Epidermal melanocyte (primary cell): ENCODE results near the gene INSR.
"Not testable (repeated sequence)": the region's sequence is repeated elsewhere in the genome, so short reads cannot be mapped to it uniquely, and the experiment has no call there.

Experiments
- DNase-seq: peaks from one replicate; pipeline ENCODE4 v3.0.0; 2011; ENCODE audit warnings: low spot score; ENCODE audit not compliant: insufficient read length

INSR gene

GRCh38 chr19:7293762-7294557 is at the start of gene INSR:
Gene INSR, minus strand, starts transcription at chr19:7294414. Its CDS starts 523 bp downstream, at chr19:7293891.
- peak; percentile 99 for DNase-seq

- no peak for DNase-seq
Measured at GRCh38 chr19:7342143-7342542, 47.9 kb upstream of the INSR start.

GRCh38 chr19:7340959-7341837 is 47.0 kb upstream of the INSR start:
- DNase-seq, result no peak

- no peak for DNase-seq
Measured at GRCh38 chr19:7337380-7338194, 43.4 kb upstream of the INSR start.

GRCh38 chr19:7336321-7336973 is 42.2 kb upstream of the INSR start:
- no peak for DNase-seq

- DNase-seq, result no peak
Measured at GRCh38 chr19:7333198-7334118, 39.2 kb upstream of the INSR start.

GRCh38 chr19:7331446-7331845 is 37.2 kb upstream of the INSR start:
- DNase-seq, result no peak

GRCh38 chr19:7328647-7329046 is 34.4 kb upstream of the INSR start:
- DNase-seq, result no peak

GRCh38 chr19:7327802-7328201 is 33.6 kb upstream of the INSR start:
- DNase-seq, result no peak

- DNase-seq, result no peak
Measured at GRCh38 chr19:7326105-7326877, 32.1 kb upstream of the INSR start.

GRCh38 chr19:7318176-7318575 is 24.0 kb upstream of the INSR start:
- no peak for DNase-seq

- no peak for DNase-seq
Measured at GRCh38 chr19:7312816-7313215, 18.6 kb upstream of the INSR start.

GRCh38 chr19:7311911-7312310 is 17.7 kb upstream of the INSR start:
- no peak for DNase-seq

- DNase-seq, result not testable (repeated sequence)
Measured at GRCh38 chr19:7308327-7308726, 14.1 kb upstream of the INSR start.

GRCh38 chr19:7307590-7308218 is 13.5 kb upstream of the INSR start:
- DNase-seq, result no peak

GRCh38 chr19:7304200-7304599 is 10.0 kb upstream of the INSR start:
- DNase-seq, result no peak

GRCh38 chr19:7303470-7303869 is 9.3 kb upstream of the INSR start:
- DNase-seq, result no peak

- no peak for DNase-seq
Measured at GRCh38 chr19:7301525-7301924, 7.3 kb upstream of the INSR start.

GRCh38 chr19:7297742-7298141 is 3.5 kb upstream of the INSR start:
- no peak for DNase-seq
